ENCODE results near the gene USP31.

DNA sequence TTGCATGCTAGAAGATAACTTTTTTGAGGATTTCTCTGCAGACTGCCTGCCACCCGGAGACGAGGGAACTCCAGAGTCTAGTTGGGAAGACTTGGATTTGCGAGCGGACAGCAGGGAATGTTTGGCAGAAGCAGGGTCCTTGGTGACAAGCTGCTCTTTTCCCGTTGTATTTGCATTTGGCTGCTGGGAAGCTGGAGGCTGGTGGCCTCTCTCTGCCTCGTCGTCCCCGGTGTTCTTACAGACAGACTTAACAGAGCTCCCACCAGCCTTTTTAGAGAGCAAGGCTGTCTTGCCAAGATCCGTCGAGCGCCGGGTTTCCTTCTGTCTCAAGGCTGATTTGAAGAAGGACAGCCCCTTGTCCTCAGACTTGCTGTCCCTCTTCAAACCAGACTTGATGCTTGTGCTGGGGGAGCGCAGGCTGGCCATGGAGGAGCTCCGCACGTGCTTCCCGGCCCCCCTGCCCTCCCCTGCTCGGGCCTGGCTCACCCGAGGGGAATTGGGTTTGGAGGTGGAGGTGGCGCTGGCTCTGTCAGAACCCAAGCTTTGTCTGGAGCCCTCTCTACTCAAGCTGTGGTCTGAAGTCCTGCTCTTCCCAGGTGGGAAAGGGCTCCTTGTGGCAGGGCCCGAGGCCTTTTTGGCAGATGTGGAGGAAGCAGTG is 81.0 kb downstream of the USP31 start:
- TF ChIP-seq, protein P1, sequence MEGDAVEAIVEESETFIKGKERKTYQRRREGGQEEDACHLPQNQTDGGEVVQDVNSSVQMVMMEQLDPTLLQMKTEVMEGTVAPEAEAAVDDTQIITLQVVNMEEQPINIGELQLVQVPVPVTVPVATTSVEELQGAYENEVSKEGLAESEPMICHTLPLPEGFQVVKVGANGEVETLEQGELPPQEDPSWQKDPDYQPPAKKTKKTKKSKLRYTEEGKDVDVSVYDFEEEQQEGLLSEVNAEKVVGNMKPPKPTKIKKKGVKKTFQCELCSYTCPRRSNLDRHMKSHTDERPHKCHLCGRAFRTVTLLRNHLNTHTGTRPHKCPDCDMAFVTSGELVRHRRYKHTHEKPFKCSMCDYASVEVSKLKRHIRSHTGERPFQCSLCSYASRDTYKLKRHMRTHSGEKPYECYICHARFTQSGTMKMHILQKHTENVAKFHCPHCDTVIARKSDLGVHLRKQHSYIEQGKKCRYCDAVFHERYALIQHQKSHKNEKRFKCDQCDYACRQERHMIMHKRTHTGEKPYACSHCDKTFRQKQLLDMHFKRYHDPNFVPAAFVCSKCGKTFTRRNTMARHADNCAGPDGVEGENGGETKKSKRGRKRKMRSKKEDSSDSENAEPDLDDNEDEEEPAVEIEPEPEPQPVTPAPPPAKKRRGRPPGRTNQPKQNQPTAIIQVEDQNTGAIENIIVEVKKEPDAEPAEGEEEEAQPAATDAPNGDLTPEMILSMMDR (IDR thresholded peaks at IDR 0.05) = no peak
- no peak for TF ChIP-seq POLR2A (IDR thresholded peaks at IDR 0.05)

Data from prostate gland (tissue), 2 donors.